Upper lobe of left lung (tissue), 4 donors: ENCODE measurements around the gene MSH4.

ENCODE experiments used
- POLR2A ChIP-seq, 4 donors: fragments of 450-650 bp; IDR thresholded peaks; one replicate each; pipeline ENCODE4 v1.5.1; 2016 to 2017; ENCODE audit warnings: antibody characterized with exemption in 4 of 4, mild to moderate bottlenecking in 2 of 4
- POLR2AphosphoS5 ChIP-seq, 2 donors: sonication (generic); formaldehyde crosslinking; IDR thresholded peaks; one replicate each; pipeline ENCODE4 v1.5.1; 2017; ENCODE audit warnings: antibody characterized with exemption in 2 of 2

- no peak for TF ChIP-seq POLR2AphosphoS5 (IDR thresholded peaks at IDR 0.05)
- TF ChIP-seq POLR2A (IDR thresholded peaks at IDR 0.05) = no peak
Observed at GRCh38 chr1:75764057-75764655, 32.5 kb upstream of the MSH4 start.
